HepG2 (cell line): ENCODE results near the gene SLC16A5. TPM values are rescaled to one million over a fixed set of nuclear protein-coding genes. Genes with fewer than 3 reads are reported as not detected.

Source experiments
- ATAC-seq: fragments of 200-7000 bp; cut with Tn5 transposase; 3 replicates; pipeline ENCODE4 v1.9.1; 2020; ENCODE audit warnings: mild to moderate bottlenecking, moderate library complexity
- BruUV-seq: library from RNA; stranded (reverse); fragments of 400-500 nt; replicated peaks from 2 replicates; lab custom pipeline; 2021; lab: Mats Ljungman, UMichigan
- CTCF ChIA-PET: fragments of 300-600 bp; formaldehyde crosslinking; extraction: SDS; loops from one replicate; lab custom pipeline; 2021; ENCODE audit warnings: low total read pairs, inconsistent platforms, low intra/inter-chr PET ratio; lab: Yijun Ruan, JAX
- POLR2A ChIA-PET: fragments of 350-600 bp; sonication (Branson Sonifier 250); formaldehyde crosslinking; loops from one replicate; lab custom pipeline; 2020; ENCODE audit warnings: antibody characterized with exemption, inconsistent platforms; lab: Yijun Ruan, JAX
- DNase-seq: peaks from one replicate; pipeline ENCODE4 v3.0.0-alpha.2; 2015; ENCODE audit warnings: low spot score
- FAIRE-seq: peaks from 3 replicates; lab custom pipeline; 2011; peaks lifted over from hg19 to GRCh38; lab: Jason Lieb, UNC
- H2AFZ ChIP-seq: one replicate; pipeline ENCODE4 v1.6.1; 2011; ENCODE audit warnings: low read length, inconsistent platforms
- H3K27ac ChIP-seq: fragments of 300-600 bp; 3 replicates; pipeline ENCODE4 v1.8.0; 2011; ENCODE audit warnings: mixed run types, mild to moderate bottlenecking, mixed read lengths, low read length, inconsistent platforms; ENCODE audit not compliant: insufficient read depth; ENCODE audit errors: extremely low read length
- H3K27me3 ChIP-seq, 2 experiments: fragments of 200-600 bp in 1 of 2; 2 replicates in 1 of 2; 3 replicates in 1 of 2; pipeline versions ENCODE4 v1.6.0 to v1.8.0; 2011; ENCODE audit warnings: low read length in 2 of 2, mild to moderate bottlenecking in 2 of 2, moderate library complexity in 2 of 2, inconsistent platforms in 1 of 2; ENCODE audit not compliant: insufficient read depth in 2 of 2, control insufficient read depth in 1 of 2
- H3K36me3 ChIP-seq, 2 experiments: fragments of 200-600 bp in 1 of 2; replicated peaks in 1 of 2; 2 replicates in 1 of 2; 3 replicates in 1 of 2; pipeline versions ENCODE4 v1.5.1 to v1.8.0; 2011; ENCODE audit warnings: low read length in 2 of 2, inconsistent platforms in 1 of 2; ENCODE audit not compliant: insufficient read depth in 2 of 2, control insufficient read depth in 1 of 2
- H3K4me1 ChIP-seq: 2 replicates; pipeline ENCODE4 v1.5.1; 2012; ENCODE audit warnings: low read length, inconsistent platforms; ENCODE audit not compliant: insufficient read depth
- H3K4me2 ChIP-seq: 2 replicates; pipeline ENCODE4 v1.6.0; 2011; ENCODE audit warnings: low read depth, low read length, inconsistent platforms
- H3K4me3 ChIP-seq, 3 experiments: fragments of 200-600 bp in 1 of 3; sonication (generic), shearing (Covaris generic) in 1 of 3; replicated peaks in 1 of 3; 2 replicates each; pipeline ENCODE4 v1.5.1; 2011 to 2016; ENCODE audit warnings: low read length in 3 of 3, inconsistent platforms in 2 of 3, low read depth in 2 of 3, mild to moderate bottlenecking in 2 of 3, control low read depth in 1 of 3, mixed read lengths in 1 of 3; ENCODE audit not compliant: insufficient read depth in 1 of 3
- H3K79me2 ChIP-seq: one replicate; pipeline ENCODE4 v1.6.1; 2011; ENCODE audit warnings: low read length, inconsistent platforms; ENCODE audit not compliant: insufficient read depth
- H3K9ac ChIP-seq: 2 replicates; pipeline ENCODE4 v1.6.0; 2011; ENCODE audit warnings: mild to moderate bottlenecking, low read depth, low read length, inconsistent platforms; ENCODE audit not compliant: insufficient read depth
- H3K9me3 ChIP-seq: 2 replicates; pipeline ENCODE4 v1.5.1; 2012; ENCODE audit warnings: mild to moderate bottlenecking, low read length
- H4K20me1 ChIP-seq: 2 replicates; pipeline ENCODE4 v1.6.0; 2011; ENCODE audit warnings: inconsistent platforms, mild to moderate bottlenecking, low read length, moderate library complexity; ENCODE audit not compliant: insufficient read depth
- AKAP8 ChIP-seq: sonication (generic); formaldehyde crosslinking; IDR thresholded peaks from 2 replicates; pipeline ENCODE4 v1.5.1; 2020; ENCODE audit warnings: mild to moderate bottlenecking, missing genetic modification reagents
- FOSL2 ChIP-seq: sonication (generic); formaldehyde crosslinking; IDR thresholded peaks from 2 replicates; pipeline ENCODE4 v1.4.0; 2020; ENCODE audit warnings: missing genetic modification reagents
- HMGA1 ChIP-seq: sonication (generic); formaldehyde crosslinking; conservative IDR thresholded peaks from 2 replicates; pipeline ENCODE4 v1.4.0; 2020; ENCODE audit warnings: missing genetic modification reagents
- HOXA3 ChIP-seq: sonication (generic); formaldehyde crosslinking; IDR thresholded peaks from 2 replicates; pipeline ENCODE4 v1.5.0; 2020; ENCODE audit warnings: missing genetic modification reagents
- HOXA5 ChIP-seq: sonication (generic); formaldehyde crosslinking; IDR thresholded peaks from 2 replicates; pipeline ENCODE4 v1.4.0; 2020; ENCODE audit warnings: missing genetic modification reagents
- KLF11 ChIP-seq: IDR thresholded peaks from 2 replicates; pipeline ENCODE4 v1.6.1; 2016; ENCODE audit warnings: missing compliant biosample characterization
- LRRFIP1 ChIP-seq: sonication (generic); formaldehyde crosslinking; conservative IDR thresholded peaks from 2 replicates; pipeline ENCODE4 v1.4.0; 2020; ENCODE audit warnings: missing genetic modification reagents
- MXD3 ChIP-seq: IDR thresholded peaks from 2 replicates; pipeline ENCODE4 v1.6.1; 2016; ENCODE audit warnings: mild to moderate bottlenecking, missing biosample characterization, missing genetic modification reagents
- MXD4 ChIP-seq: IDR thresholded peaks from 2 replicates; pipeline ENCODE4 v1.6.1; 2016; ENCODE audit warnings: mild to moderate bottlenecking, missing biosample characterization, missing genetic modification reagents
- NKX3-1 ChIP-seq: sonication (generic); formaldehyde crosslinking; IDR thresholded peaks from 2 replicates; pipeline ENCODE4 v1.5.0; 2020; ENCODE audit warnings: missing genetic modification reagents
- NR2F1 ChIP-seq, 2 experiments: fragments of 450-650 bp in 1 of 2; formaldehyde crosslinking in 1 of 2; IDR thresholded peaks; 2 replicates each; pipeline versions ENCODE4 v1.5.0 to v1.6.1; 2016 to 2020; ENCODE audit warnings: mild to moderate bottlenecking in 1 of 2, missing compliant biosample characterization in 1 of 2, missing genetic modification reagents in 1 of 2, moderate library complexity in 1 of 2
- SCMH1 ChIP-seq: sonication (generic); formaldehyde crosslinking; IDR thresholded peaks from 2 replicates; pipeline ENCODE4 v1.9.0; 2021; ENCODE audit warnings: missing genetic modification reagents, mild to moderate bottlenecking, borderline replicate concordance
- SP1 ChIP-seq, 2 experiments: fragments of 450-650 bp in 1 of 2; sonication (generic) in 1 of 2; formaldehyde crosslinking in 1 of 2; IDR thresholded peaks; 2 replicates each; pipeline versions ENCODE4 v1.4.0 to v1.6.1; 2016 to 2020; ENCODE audit warnings: missing genetic modification reagents in 1 of 2
- TEAD3 ChIP-seq: optimal IDR thresholded peaks from 2 replicates; pipeline ENCODE3; 2016; ENCODE audit warnings: borderline replicate concordance
- U2AF1 ChIP-seq: fragments of 200-400 bp; formaldehyde crosslinking; optimal IDR thresholded peaks from 2 replicates; pipeline ENCODE3; 2017; ENCODE audit warnings: mild to moderate bottlenecking, low read depth, low read length
- WIZ ChIP-seq: sonication (generic); formaldehyde crosslinking; IDR thresholded peaks from 2 replicates; pipeline ENCODE4 v1.5.1; 2020; ENCODE audit warnings: mild to moderate bottlenecking, missing genetic modification reagents
- ZBTB26 ChIP-seq: IDR thresholded peaks from 2 replicates; pipeline ENCODE4 v1.6.1; 2016; ENCODE audit warnings: missing compliant biosample characterization, missing genetic modification reagents, borderline replicate concordance
- ZNF282 ChIP-seq: fragments of 450-650 bp; IDR thresholded peaks from 2 replicates; pipeline ENCODE4 v1.6.1; 2018; ENCODE audit not compliant: partially characterized antibody
- ZNF569 ChIP-seq: sonication (generic); formaldehyde crosslinking; IDR thresholded peaks from 2 replicates; pipeline ENCODE4 v1.5.0; 2020; ENCODE audit warnings: mild to moderate bottlenecking, missing genetic modification reagents, moderate library complexity, borderline replicate concordance
- ZNF616 ChIP-seq: sonication (generic); formaldehyde crosslinking; IDR thresholded peaks from 2 replicates; pipeline ENCODE4 v1.5.0; 2020; ENCODE audit warnings: low read depth, mild to moderate bottlenecking, missing genetic modification reagents
- ZNF792 ChIP-seq: IDR thresholded peaks from 2 replicates; pipeline ENCODE4 v1.6.1; 2016
- WGBS: methylation state at CpG from one replicate; pipeline ENCODE4 v1.1.6; 2017; ENCODE audit warnings: low lambda C conversion rate; 5-methylcytosine and 5-hydroxymethylcytosine counted together
- in situ Hi-C: cut with HindIII; loops from 2 replicates; pipeline ENCODE4 v1.10.0; 2017; ENCODE audit warnings: low pct_unique_long_range_greater_than_20kb; ENCODE audit not compliant: extremely low pct_ligation_motif_present
- intact Hi-C: fragments of 100-400 bp; cut with micrococcal nuclease; formaldehyde crosslinking; loops from one replicate; pipeline ENCODE4 v1.10.0; 2022; ENCODE audit not compliant: unreplicated experiment
- polyA plus RNA-seq, 8 experiments: library from polyadenylated mRNA; depleted of rRNA in 3 of 8; stranded (reverse) in 7 of 8; unstranded in 1 of 8; fragments of >200 nt; fragmentation: Illumina TruSeq in 4 of 8; extraction: Trizol in 4 of 8; gene quantifications; 2 replicates each; pipeline versions ENCODE4 v1.2.1 to v1.2.3, GENCODE V29; 2011 to 2016; ENCODE audit warnings: low read depth in 4 of 8, missing spikeins in 1 of 8, mixed read lengths in 1 of 8; ENCODE audit not compliant: insufficient read depth in 1 of 8
- total RNA-seq, 5 experiments: library from RNA; depleted of rRNA; stranded (reverse); fragments of >200 nt; fragmentation: Illumina TruSeq; extraction: Trizol; gene quantifications; 2 replicates each; pipeline ENCODE4 v1.2.3, GENCODE V29; 2016; ENCODE audit warnings: low read depth in 1 of 5
- TF ChIP-seq, protein P1 (sequence below): IDR thresholded peaks from 2 replicates; pipeline ENCODE4 v1.6.1; 2016; ENCODE audit warnings: missing compliant biosample characterization, missing genetic modification reagents, borderline replicate concordance

The SLC16A5 gene
- total and polyA plus RNA-seq, 2 of the 13 experiments (the other 11 are each of a cell fraction or from before 2014, with no cell fraction given): 0.69 to 5.6 TPM

DNA sequence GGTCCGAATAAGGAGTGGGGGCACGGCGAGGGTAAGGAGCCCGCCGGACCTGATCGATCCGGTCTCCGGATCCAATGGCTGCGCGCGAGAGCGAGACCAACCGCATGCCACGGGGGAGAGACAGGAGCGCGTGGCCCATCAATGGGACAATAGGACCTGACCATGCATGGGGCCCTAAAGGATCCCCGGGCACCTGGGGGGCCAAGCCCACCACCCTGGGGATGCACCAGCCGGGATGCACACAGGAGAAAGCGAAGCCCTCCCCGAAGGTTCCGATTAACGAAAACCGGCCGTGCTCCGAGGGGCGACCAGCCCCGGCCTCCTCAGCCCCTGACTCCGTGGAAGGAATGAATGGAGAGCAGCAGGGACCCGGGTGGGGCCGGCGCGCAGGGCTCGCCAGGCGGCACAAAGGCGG lies 66.0 kb downstream of the SLC16A5 start:
- no peaks in the 10 kb centered on the region for H3K9me3 ChIP-seq
- peak overlapping the region; percentile 92 for H3K9ac ChIP-seq
- no peaks in the 10 kb centered on the region; the same call in 1 of the 2 replicates for H4K20me1 ChIP-seq
- H3K27me3 ChIP-seq: no peaks in the 10 kb centered on the region; a peak in 1 of 5 replicates
- peak; percentile 5 for ATAC-seq
- intact Hi-C loops (loop anchor here (5.0 kb wide), 1 partner anchor 49 kb away; no protein-coding TSS in a partner anchor), in situ Hi-C loops (no loop called here)
- no peak for DNase-seq
- peak overlapping the region; percentile 85 to 99 (median 95) for H3K4me3 ChIP-seq
- POLR2A ChIA-PET: interaction anchor here (1.4 to 2.6 kb wide), 7 partner anchors 9 to 116 kb away, joined by 3 to 23 read pairs (median 10); partner anchors contain the start of genes ARMC7, NT5C and SUMO2
- CTCF ChIA-PET: no interaction called here
- H3K4me2 ChIP-seq: peak overlapping the region; percentile 96
- H3K79me2 ChIP-seq: peaks cover 51% of the 10 kb centered on the region
- WGBS: 5% methylated on average over 13 of the region's 35 CpGs
- H3K4me1 ChIP-seq: peaks cover 54% of the 10 kb centered on the region
- BruUV-seq: no TSS peak
- peaks cover 0 to 1% of the 10 kb centered on the region in 2 experiments; a peak in 2 of 5 replicates for H3K36me3 ChIP-seq
- no peak overlapping the region for H2AFZ ChIP-seq
- H3K27ac ChIP-seq: peak overlapping the region; percentile 76
- FAIRE-seq: no peak
- TF ChIP-seq FOSL2 (CRISPR knock-in tag): no peak
- TF ChIP-seq, protein P1, sequence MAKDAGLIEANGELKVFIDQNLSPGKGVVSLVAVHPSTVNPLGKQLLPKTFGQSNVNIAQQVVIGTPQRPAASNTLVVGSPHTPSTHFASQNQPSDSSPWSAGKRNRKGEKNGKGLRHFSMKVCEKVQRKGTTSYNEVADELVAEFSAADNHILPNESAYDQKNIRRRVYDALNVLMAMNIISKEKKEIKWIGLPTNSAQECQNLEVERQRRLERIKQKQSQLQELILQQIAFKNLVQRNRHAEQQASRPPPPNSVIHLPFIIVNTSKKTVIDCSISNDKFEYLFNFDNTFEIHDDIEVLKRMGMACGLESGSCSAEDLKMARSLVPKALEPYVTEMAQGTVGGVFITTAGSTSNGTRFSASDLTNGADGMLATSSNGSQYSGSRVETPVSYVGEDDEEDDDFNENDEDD: no peak
- TF ChIP-seq LRRFIP1 (CRISPR knock-in tag): no peak
- TF ChIP-seq SP1 (IDR thresholded peaks at IDR 0.05): no peak
- 0 out of 2 replicates have a peak, but pooled peaks have one; percentile 12 for TF ChIP-seq SP1 (CRISPR knock-in tag; IDR thresholded peaks at IDR 0.05)
- TF ChIP-seq AKAP8 (CRISPR knock-in tag): no peak; the same call in 1 of the 2 replicates
- no peak for TF ChIP-seq HOXA5 (CRISPR knock-in tag)
- no peak for TF ChIP-seq HOXA3
- no peak for TF ChIP-seq NR2F1 (CRISPR knock-in tag; IDR thresholded peaks at IDR 0.05)
- TF ChIP-seq HMGA1: no peak
- no peak for TF ChIP-seq WIZ (CRISPR knock-in tag)
- TF ChIP-seq U2AF1: no peak
- TF ChIP-seq ZBTB26 (CRISPR knock-in tag): no peak
- TF ChIP-seq ZNF569 (CRISPR knock-in tag): no peak
- TF ChIP-seq KLF11 (CRISPR knock-in tag): no peak; the same call in 1 of the 2 replicates
- no peak for TF ChIP-seq ZNF282
- peak; percentile 9 for TF ChIP-seq TEAD3
- no peak for TF ChIP-seq ZNF792 (CRISPR knock-in tag)
- TF ChIP-seq SCMH1 (CRISPR knock-in tag): no peak
- TF ChIP-seq ZNF616 (CRISPR knock-in tag): 0 out of 2 replicates have a peak, but pooled peaks have one; percentile 45
- TF ChIP-seq NKX3-1 (CRISPR knock-in tag): no peak
- no peak for TF ChIP-seq MXD3
- TF ChIP-seq MXD4 (CRISPR knock-in tag): no peak
